HG03103 (cell line): ENCODE results near the gene BCDIN3D.
A peak's percentile ranks its signal among the peaks of the same experiment; 100 is the strongest.
"Not testable (repeated sequence)": the region's sequence is repeated elsewhere in the genome, so short reads cannot be mapped to it uniquely, and the experiment has no call there.

ENCODE experiments used
- ATAC-seq: cut with Tn5 transposase; IDR thresholded peaks from one replicate; pipeline ENCODE4 v1.9.1; 2021; ENCODE audit warnings: low read depth; ENCODE audit not compliant: unreplicated experiment

Gene BCDIN3D

GRCh38 chr12:49864798-49865090 lies 21.8 kb upstream of the BCDIN3D start:
- no peak for ATAC-seq

DNA sequence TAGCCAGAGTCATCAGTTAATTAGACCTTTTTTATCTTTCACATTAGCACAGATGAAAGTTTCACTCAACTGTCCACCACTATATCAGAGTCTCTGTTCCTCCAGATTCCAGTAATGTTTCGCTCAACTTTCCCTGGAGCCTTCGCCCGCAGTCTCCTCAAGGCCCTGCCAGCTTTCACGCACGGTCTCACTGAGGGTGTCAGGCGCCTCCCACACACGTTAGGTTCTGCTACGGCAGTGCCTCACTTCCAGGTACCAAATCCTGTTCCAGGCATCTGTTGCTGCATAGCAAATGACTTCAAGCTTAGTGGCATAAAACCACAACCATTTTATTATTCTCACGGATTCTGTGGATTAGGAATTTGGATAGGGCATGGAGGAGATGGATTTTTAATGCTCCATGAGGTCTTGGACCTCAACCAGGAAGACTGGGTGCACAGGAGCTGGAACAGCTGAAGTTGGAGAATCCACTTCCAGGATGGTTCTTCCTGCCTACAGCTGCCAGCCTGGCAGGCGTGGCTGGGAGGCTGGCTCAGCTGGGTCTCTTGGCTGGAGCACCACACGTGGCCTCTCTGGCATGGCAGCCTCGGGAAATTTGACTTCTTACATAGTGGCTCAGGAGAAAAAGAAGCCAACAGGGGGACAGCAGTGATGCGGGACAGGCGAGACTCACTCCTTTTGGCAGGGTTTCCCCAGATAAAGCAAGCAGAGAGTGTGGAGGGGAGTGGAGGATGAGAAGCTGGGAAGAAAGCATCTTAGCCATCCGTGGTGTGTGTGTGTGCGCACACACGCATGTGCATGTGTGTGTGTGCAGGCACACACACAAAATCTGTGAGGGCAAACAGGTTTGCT lies 21.3 kb upstream of the BCDIN3D start:
- no peak for ATAC-seq

- not testable (repeated sequence) for ATAC-seq
Measured at GRCh38 chr12:49860921-49861320, 18.0 kb upstream of the BCDIN3D start.

- ATAC-seq, result not testable (repeated sequence)
Measured at GRCh38 chr12:49855890-49856289, 13.0 kb upstream of the BCDIN3D start.

DNA sequence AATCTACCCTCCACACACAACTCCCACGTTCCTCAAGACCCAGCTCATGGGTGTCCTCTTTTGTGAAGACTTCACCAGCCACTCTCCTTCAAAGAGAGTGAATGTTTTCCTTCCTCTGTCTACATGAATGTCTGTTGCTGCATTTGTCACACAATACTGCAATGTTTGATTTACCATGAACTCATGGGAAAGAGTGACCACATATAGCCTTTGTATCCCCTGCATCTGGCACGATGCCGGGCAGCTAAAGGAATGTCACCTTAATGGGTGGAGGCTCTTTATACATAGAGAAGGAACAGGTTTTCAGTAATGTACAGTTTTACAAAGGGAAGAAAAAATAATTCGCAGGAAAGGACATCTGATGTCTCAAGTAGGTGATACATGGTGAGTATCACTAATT lies 12.1 kb upstream of the BCDIN3D start:
- ATAC-seq, result no peak

GRCh38 chr12:49853671-49854070 lies 10.8 kb upstream of the BCDIN3D start:
- ATAC-seq, result no peak

DNA sequence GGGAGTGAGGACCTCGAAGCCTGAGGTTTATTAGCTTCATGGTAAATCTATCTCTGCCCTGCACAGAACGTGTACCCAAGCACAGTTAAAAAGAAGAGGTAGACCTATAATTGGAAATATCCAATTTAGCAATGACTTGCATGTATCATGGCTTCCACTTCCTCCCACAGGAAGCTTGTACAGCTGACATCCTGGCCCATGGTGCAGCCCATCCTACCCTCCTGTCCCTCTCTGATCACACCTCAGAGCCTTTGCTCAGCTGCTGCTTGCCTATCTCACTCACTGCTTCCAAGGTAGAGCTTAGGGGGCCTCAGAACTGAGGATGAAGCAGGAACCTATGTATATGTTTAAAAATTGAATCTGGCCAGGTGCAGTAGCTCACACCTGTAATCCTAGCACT lies 4.3 kb upstream of the BCDIN3D start:
- no peak for ATAC-seq

- ATAC-seq, result no peak
Measured at GRCh38 chr12:49846032-49846431, 3.1 kb upstream of the BCDIN3D start.

- no peak for ATAC-seq
Measured at GRCh38 chr12:49843876-49844437, 1.1 kb upstream of the BCDIN3D start.

GRCh38 chr12:49843411-49843810 lies 505 bp upstream of the BCDIN3D start:
- ATAC-seq, result no peak

- ATAC-seq, result no peak
Measured at GRCh38 chr12:49838973-49839633, 3.8 kb downstream of the BCDIN3D start.

DNA sequence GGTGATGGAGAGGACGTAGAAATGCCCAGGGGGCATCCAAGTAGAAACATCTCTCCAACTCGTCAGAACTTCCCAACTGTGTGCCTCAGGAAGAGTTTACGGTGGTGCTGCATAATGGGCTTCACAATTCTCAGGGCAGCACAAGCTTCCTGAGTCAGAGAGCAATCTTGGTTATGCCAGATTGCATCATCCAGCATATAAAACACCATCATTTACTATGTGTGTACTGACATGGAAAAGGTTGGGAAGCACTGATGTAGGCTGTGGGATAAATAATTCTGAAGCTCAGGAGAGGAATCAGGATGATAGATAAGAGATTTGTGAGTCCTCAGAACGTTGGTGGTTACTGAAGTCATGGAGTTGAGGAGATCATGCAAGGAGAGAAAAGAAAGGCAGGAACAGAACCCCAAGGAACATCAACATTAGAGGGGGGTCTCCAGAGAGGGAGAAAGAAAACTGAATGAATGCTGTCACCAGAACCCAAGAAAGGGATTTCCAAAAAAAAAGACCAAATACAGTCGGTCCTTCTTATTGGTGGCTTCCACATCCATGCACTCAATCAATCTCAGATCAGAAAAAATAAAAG lies 10.0 kb downstream of the BCDIN3D start:
- no peak for ATAC-seq

DNA sequence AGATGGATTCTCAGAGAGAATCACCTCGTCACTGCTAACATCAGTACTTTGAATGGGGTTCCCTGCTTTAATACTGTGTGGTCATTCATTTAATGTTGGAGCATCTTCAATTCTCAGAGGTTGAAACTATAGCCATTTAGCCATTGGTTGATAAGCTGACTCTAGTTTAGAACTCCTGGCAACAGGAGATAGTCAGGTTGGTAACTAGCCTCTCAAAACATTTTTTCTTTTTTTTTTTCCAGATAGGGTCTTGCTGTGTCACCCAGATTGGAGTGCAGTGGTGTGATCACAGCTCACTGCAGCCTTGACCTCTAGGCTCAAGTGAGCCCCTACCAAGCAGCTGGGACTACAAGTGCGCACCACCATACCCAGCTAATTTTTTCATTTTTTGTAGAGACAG lies 11.2 kb downstream of the BCDIN3D start:
- ATAC-seq, result no peak

- peak; percentile 78 for ATAC-seq
Measured at GRCh38 chr12:49828133-49829091, 14.5 kb downstream of the BCDIN3D start, which contains the start of gene NCKAP5L. Gene NCKAP5L, minus strand, starts transcription at chr12:49828413. Its CDS starts 24,369 bp downstream, at chr12:49804044.

DNA sequence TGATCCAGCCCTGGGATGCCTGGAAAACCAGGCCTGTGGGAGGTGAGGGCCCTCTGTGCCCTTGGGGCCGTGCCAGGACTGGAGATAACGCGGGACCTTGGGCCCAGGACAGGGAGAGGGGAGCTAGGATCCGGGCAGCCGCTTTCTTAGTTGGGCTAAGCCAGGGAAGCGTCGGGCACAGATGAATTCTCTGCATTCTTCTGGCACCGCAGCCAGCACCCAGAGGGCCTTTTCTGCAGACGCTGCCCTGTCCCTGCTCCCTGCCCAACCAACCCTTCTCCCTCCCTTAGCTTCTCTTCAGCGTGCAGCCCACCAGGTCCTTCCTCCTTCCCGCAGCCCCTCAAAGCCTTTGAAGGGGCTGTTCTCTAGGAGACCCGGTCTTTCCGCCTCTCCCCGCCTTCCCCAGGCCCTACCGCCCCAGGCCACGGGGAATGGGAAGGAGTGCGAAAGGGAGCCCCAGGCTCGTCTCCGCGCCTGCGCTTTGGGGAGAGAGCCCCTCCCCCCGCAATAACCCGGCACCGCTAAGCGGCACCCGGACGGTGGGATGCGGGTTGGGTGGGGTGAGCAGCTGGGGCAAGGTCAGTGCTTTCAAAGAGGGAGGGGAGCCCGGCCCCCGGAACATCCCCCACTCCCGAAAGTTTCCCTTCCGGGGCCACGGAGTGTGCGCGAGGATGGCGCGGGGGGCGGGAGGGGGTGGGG lies 15.4 kb downstream of the BCDIN3D start:
- no peak for ATAC-seq

DNA sequence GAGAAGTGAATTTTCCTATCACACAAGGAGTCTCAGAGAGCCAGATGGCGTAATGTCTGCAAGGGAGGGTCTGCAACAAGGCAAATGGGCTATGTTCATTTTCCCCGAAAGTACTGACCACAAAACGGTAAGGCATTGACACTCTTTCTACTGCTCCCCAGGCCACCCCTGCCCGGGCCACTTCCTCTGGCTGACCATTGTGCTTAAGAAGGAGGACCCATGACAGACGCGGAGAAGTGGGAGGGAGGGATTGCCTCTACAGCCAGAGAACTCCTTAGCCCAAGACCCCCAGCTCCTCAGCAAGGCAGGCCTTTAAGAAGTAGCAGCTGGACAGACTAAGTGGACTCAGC lies 15.9 kb downstream of the BCDIN3D start:
- ATAC-seq, result no peak

DNA sequence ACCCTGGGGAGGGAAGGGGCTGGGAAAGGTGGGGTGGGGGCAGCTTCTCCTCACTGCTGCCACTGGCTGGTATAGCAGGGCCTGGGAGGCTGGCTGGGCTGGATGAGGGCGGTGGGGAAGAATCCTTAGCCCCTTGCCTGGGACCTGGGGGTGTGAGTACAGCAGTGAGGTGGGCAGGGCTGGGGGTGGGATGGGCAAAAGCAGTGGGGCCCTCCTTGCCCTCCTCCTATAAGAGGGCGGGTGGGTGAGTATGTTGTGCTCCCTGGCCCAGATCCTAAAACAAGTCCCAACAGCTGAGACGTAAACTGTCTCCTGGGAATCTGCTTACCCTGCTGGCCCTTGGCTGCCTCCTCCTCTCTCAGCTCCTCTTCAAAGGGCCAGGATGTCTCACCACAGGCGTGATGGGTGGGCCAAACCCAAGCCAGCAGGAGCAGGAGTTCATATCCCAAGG lies 16.9 kb downstream of the BCDIN3D start:
- no peak for ATAC-seq

DNA sequence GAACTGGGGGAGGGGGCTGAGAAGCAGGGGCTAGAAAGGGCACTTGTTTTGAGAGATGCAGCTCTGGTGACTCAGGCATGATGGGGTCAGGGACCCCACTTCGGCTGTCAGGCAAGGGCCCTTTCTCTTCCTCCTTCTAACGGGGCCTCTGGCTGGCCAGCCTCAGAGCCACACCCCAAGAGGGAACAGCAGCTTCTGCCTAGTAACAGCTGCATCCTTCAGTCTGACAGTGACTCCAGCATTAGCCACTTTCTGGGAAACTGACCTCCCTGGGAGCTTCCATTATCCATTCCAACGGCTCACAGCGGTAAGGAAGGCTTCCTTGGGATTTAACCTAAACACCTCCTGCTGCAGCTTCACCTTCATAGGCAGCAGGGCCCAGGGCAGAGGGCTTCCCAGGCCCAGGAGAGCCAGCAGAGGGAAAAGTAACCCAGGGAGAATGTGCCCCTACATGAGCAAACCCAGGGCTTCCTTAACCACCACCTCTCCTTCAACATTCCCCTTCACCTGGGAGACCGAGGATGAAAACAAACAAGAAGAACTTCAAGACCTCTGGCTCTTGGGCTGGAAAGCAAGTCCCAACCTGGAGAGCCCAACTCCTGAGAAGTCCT lies 17.4 kb downstream of the BCDIN3D start:
- no peak for ATAC-seq

GRCh38 chr12:49824895-49825294 lies 18.0 kb downstream of the BCDIN3D start:
- ATAC-seq, result no peak
